OCI-LY1 (cell line): ENCODE results near the gene INPP5A.

ENCODE experiments used
- CTCF ChIP-seq: fragments of 200-600 bp; sonication (generic), shearing (Covaris generic); IDR thresholded peaks from 2 replicates; pipeline ENCODE4 v1.5.1; 2017; ENCODE audit warnings: mild to moderate bottlenecking, antibody characterized with exemption, low read length, moderate library complexity, mixed read lengths
- EZH2 ChIP-seq: fragments of 200-600 bp; sonication (generic), shearing (Covaris generic); IDR thresholded peaks from 2 replicates; pipeline ENCODE4 v1.8.0; 2017; ENCODE audit warnings: borderline replicate concordance, mixed run types, mild to moderate bottlenecking, antibody characterized with exemption, low read length, moderate library complexity, mixed read lengths

DNA sequence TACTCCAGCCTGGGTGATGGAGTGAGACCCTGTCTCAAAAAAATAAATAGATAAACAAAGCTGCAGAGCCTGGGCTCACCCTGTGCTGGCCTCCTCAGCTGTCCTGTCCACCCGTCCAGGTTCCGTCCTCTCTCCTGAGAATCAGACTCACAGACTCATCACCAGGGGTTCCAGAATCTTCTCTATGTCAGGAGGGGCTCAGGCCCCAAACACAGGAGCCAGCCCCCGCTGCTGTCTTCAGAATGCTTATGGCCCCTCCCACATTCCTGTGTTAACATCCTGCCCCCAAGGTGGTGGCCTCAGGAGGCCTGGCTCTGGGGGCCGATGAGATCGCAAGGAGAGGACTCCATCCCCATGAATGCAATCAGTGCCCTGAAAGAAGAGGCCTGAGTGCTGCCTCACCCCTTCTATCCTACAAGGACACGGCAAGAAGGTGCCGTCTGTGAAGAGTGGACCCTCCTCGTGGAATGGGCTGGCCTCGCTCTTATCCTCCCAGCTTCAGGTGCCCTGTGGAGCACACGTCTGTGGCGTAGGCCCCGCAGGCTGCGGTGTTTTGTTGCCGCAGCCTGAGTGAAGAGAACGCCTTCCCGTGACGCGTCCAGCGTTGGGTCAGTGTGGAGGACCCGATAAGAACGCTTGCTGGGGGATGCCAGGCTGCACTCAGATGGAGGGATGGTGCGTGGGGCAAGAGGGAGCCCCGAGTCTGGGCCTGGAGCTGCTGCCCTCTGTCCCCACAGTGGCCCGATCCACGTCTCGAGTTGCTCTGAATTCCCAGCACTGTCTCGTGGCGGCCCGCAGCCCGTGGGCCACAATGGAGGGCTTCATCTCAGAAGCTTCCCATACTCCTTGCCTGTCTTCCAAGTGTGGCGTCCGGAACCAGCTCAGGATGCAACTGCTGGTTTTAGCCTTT lies 77.1 kb downstream of the INPP5A start:
- no peak for TF ChIP-seq CTCF
- no peak for TF ChIP-seq EZH2
